ENCODE results near the gene SLC26A1. TPM values are rescaled to one million over a fixed set of nuclear protein-coding genes. Genes with fewer than 3 reads are reported as not detected.

Gene SLC26A1
- total RNA-seq, 4 donors from 2014 or later: 0.20 to 0.30 (median 0.21) TPM; not detected in 1

- Histone ChIP-seq H3K36me3 (no peaks in the 10 kb centered on the region), H3K27me3 (no peaks in the 10 kb centered on the region), H3K27ac (no peak overlapping the region), H3K4me3 (no peak overlapping the region), H3K4me1 (peaks cover 0 to 100% (median 50%) of the 10 kb centered on the region in 4 donors), H3K9me3 (no peaks in the 10 kb centered on the region)
- no peak for DNase-seq (ENCODE audit: low spot score in 2 of 2)
- TF ChIP-seq EP300 (IDR thresholded peaks at IDR 0.05) (no peak), POLR2A (IDR thresholded peaks at IDR 0.05) (no peak), CTCF (IDR thresholded peaks at IDR 0.05) (no peak)
- 80 to 83% methylated on average over 17 to 18 of the region's 21 CpGs for WGBS, 2 donors
These were observed 47.3 kb upstream of the SLC26A1 start for GRCh38 chr4:1040344-1041146.

- Histone ChIP-seq H3K27me3 (no peaks in the 10 kb centered on the region), H3K27ac (peak overlapping the region in 3 of 4 donors; percentile 65 to 81 (median 68)), H3K4me1 (peaks cover 5 to 100% (median 52%) of the 10 kb centered on the region in 4 donors), H3K4me3 (no peak overlapping the region), H3K9me3 (no peaks in the 10 kb centered on the region), H3K36me3 (no peaks in the 10 kb centered on the region)
- TF ChIP-seq EP300 (IDR thresholded peaks at IDR 0.05): no peak
- TF ChIP-seq POLR2A (IDR thresholded peaks at IDR 0.05): no peak
- TF ChIP-seq CTCF (IDR thresholded peaks at IDR 0.05): no peak
- 53 to 58% methylated on average over 11 to 18 of the region's 20 CpGs for WGBS, 2 donors
- DNase-seq (ENCODE audit: low spot score in 2 of 2): no peak
These were observed 46.5 kb upstream of the SLC26A1 start for GRCh38 chr4:1039493-1040343.

GRCh38 chr4:1038948-1039492, 45.8 kb upstream of the SLC26A1 start:
- H3K4me1 ChIP-seq: peaks cover 5 to 100% (median 53%) of the 10 kb centered on the region in 4 donors
- TF ChIP-seq CTCF (IDR thresholded peaks at IDR 0.05) (no peak), POLR2A (IDR thresholded peaks at IDR 0.05) (no peak), EP300 (IDR thresholded peaks at IDR 0.05) (no peak)
- no peak overlapping the region for H3K4me3 ChIP-seq
- H3K9me3 ChIP-seq: no peaks in the 10 kb centered on the region
- WGBS, 2 donors: 68 to 70% methylated on average over 7 to 16 of the region's 16 CpGs
- no peaks in the 10 kb centered on the region for H3K27me3 ChIP-seq
- peak overlapping the region in 3 of 4 donors; percentile 65 to 81 (median 68) for H3K27ac ChIP-seq
- H3K36me3 ChIP-seq: no peaks in the 10 kb centered on the region
- no peak for DNase-seq (ENCODE audit: low spot score in 2 of 2)

- no peak overlapping the region for H3K4me3 ChIP-seq
- TF ChIP-seq POLR2A (IDR thresholded peaks at IDR 0.05): no peak
- no peak for TF ChIP-seq CTCF (IDR thresholded peaks at IDR 0.05)
- no peak for TF ChIP-seq EP300 (IDR thresholded peaks at IDR 0.05)
- H3K27ac ChIP-seq: peak overlapping the region in 1 of 4 donors; percentile 68
- H3K27me3 ChIP-seq: no peaks in the 10 kb centered on the region
- DNase-seq (ENCODE audit: low spot score in 2 of 2): no peak
- H3K36me3 ChIP-seq: no peaks in the 10 kb centered on the region
- 89 to 93% methylated on average over 10 to 16 of the region's 26 CpGs for WGBS, 2 donors
- H3K4me1 ChIP-seq: peaks cover 5 to 98% (median 48%) of the 10 kb centered on the region in 4 donors
- H3K9me3 ChIP-seq: no peaks in the 10 kb centered on the region
These were observed 44.0 kb upstream of the SLC26A1 start for GRCh38 chr4:1036976-1037810.

Data from tibial nerve (tissue), 4 donors.